NCI-H510A (cell line): ENCODE data around the gene PCDHGA9.
"Not testable (repeated sequence)": the region's sequence is repeated elsewhere in the genome, so short reads cannot be mapped to it uniquely, and the experiment has no call there.

ENCODE experiments used
- DNase-seq: peaks from one replicate; lab custom pipeline; 2025; lab: John Stamatoyannopoulos, UW

Gene PCDHGA9

GRCh38 chr5:141414548-141415274 lies 12.1 kb downstream of the PCDHGA9 start:
- not testable (repeated sequence) for DNase-seq

- not testable (repeated sequence) for DNase-seq
Observed at GRCh38 chr5:141415275-141415618, 12.7 kb downstream of the PCDHGA9 start.

- not testable (repeated sequence) for DNase-seq
Observed at GRCh38 chr5:141417494-141418172, 15.1 kb downstream of the PCDHGA9 start, which contains the start of gene PCDHGB7. TSS of gene PCDHGB7 (plus strand) at chr5:141417677. CDS start at chr5:141417860, 183 bp downstream.

- no peak for DNase-seq
Observed at GRCh38 chr5:141419074-141419880, 16.7 kb downstream of the PCDHGA9 start.

- DNase-seq: no peak
Observed at GRCh38 chr5:141420855-141421488, 18.4 kb downstream of the PCDHGA9 start, which contains the start of gene PCDHGA11. TSS of gene PCDHGA11 (plus strand) at chr5:141421051. CDS start at chr5:141421228, 177 bp downstream.

- no peak for DNase-seq
Observed at GRCh38 chr5:141421489-141421855, 18.9 kb downstream of the PCDHGA9 start.

- DNase-seq: no peak
Observed at GRCh38 chr5:141422742-141423291, 20.2 kb downstream of the PCDHGA9 start.

- DNase-seq: no peak
Observed at GRCh38 chr5:141427783-141428426, 25.3 kb downstream of the PCDHGA9 start.

GRCh38 chr5:141430332-141431113 lies 27.9 kb downstream of the PCDHGA9 start, which contains the start of gene PCDHGA12:
TSS of gene PCDHGA12 (plus strand) at chr5:141430507. CDS start at chr5:141430760, 253 bp downstream.
- no peak for DNase-seq

- DNase-seq: no peak
Observed at GRCh38 chr5:141431286-141431685, 28.7 kb downstream of the PCDHGA9 start.

- not testable (repeated sequence) for DNase-seq
Observed at GRCh38 chr5:141432308-141432707, 29.7 kb downstream of the PCDHGA9 start.

GRCh38 chr5:141432726-141433125 lies 30.1 kb downstream of the PCDHGA9 start:
- DNase-seq: not testable (repeated sequence)

- DNase-seq: no peak
Observed at GRCh38 chr5:141434006-141434405, 31.4 kb downstream of the PCDHGA9 start.

GRCh38 chr5:141437221-141437620 lies 34.6 kb downstream of the PCDHGA9 start:
- no peak for DNase-seq

- no peak for DNase-seq
Observed at GRCh38 chr5:141439411-141440141, 37.0 kb downstream of the PCDHGA9 start.

GRCh38 chr5:141440341-141440740 lies 37.8 kb downstream of the PCDHGA9 start:
- DNase-seq: no peak

- no peak for DNase-seq
Observed at GRCh38 chr5:141441571-141442170, 39.1 kb downstream of the PCDHGA9 start.
